HG02981 (cell line): ENCODE measurements around the gene ESR1.
"Not testable (repeated sequence)": the region's sequence is repeated elsewhere in the genome, so short reads cannot be mapped to it uniquely, and the experiment has no call there.

Experiments
- ATAC-seq: cut with Tn5 transposase; IDR thresholded peaks from one replicate; pipeline ENCODE4 v1.9.1; 2021; ENCODE audit warnings: mild to moderate bottlenecking, moderate library complexity; ENCODE audit not compliant: unreplicated experiment

The ESR1 gene

GRCh38 chr6:152123076-152123475, 315.6 kb downstream of the ESR1 start:
- ATAC-seq = no peak

DNA sequence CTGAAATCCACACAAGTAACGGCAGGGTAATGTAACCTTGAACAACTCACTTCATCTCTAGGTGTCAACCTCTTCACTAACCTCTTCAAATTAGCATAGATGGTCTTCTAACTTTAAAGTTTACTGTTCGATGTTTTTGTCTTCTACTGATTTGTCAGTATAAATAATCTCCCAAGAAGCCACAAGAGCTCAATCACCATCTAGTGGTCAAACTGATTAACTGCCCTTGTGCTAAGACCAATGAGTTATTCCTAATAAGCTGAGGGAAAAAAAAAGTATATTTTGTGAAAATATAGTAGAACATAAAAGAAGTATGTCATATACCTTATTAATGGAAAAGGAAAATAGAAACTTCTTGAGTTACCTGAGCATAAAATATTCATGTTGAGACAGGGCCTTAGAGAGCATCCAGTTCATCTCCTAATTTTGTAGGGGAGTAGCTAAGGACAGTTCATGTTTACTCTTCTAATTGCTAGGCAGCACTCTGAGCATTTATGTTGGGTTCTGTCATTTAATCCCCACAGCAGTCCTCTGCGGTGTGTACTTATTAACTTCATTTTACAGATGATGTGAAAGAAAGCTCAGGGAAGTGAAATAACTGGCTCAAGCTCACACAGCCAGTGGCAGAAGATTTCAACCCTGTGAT, 317.1 kb downstream of the ESR1 start:
- ATAC-seq = peak; percentile 58

DNA sequence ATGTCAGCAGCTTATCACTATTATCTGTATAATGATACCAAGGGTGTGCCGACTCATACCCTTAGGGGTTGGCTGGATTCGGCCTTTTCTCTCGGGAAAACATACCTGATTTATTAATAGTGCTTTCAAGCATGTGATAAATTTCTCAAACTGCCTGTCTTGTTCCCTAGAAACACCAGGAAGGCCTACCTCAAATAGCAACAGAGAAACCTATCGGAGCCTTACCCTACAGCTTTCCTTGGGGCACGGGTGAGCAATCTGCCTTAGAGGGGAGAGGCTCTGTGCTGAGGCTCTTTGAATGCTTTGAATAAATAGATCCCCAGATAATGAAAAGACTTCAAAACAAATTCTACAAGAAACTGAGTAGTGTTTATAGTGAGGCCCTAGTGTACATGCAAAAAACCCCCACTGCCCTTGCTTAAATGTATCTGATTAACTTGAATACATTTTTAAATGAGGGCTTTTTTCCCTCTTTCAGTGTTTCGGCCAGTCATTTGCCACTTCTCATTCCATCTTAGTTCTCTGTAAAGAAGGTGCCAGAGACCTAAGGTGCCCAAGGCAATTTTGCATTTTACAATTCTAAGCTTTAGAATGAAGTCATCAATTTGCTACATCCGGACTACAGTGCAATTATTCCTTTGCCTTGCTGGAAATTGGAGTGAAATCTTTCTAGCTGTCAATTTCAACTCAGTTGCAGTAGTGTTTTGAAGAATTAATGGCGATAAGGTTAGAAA, 320.1 kb downstream of the ESR1 start:
- no peak for ATAC-seq

DNA sequence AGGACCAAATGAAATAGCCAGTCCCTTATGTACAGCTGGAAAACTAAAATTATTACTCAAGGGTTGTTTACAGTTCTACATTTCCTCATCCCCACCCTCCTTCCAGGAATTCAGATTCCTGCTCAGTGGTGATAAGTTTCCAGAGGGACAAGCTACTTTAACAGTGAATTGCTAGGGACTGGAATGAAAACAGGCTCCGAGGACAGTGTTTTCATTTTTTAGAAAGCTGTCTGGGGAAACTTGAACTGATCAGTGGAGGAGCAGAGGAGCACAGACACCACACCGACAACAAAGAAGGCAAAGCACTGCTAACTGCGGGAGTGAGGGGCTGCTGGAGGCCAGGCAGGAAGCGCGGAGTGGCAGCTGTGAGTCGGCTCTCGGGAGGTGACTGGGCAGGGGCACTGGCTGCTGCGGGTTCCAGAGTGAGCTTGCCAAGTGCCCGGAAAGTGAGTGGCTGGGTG, 322.2 kb downstream of the ESR1 start:
- ATAC-seq = no peak

DNA sequence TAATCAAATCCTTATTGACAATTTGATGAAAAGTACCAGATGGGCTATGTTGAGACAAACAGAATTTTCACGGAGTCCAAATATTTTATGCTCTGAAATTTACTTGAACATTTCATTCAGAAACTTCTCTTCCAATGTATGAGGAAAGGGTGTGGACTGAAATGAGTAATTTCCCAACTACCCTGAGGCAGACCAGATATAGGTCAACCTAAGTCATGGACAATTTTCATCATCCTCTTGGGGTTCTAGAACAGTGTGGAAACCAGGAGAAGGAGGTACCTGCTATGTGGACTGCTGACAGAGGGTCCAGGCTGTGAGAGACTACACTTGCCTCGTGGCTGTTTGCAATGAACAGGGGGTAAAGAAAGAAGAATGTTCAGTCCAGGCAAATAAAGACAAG, 323.0 kb downstream of the ESR1 start:
- ATAC-seq = no peak

GRCh38 chr6:152135755-152136448, 328.4 kb downstream of the ESR1 start:
- no peak for ATAC-seq

DNA sequence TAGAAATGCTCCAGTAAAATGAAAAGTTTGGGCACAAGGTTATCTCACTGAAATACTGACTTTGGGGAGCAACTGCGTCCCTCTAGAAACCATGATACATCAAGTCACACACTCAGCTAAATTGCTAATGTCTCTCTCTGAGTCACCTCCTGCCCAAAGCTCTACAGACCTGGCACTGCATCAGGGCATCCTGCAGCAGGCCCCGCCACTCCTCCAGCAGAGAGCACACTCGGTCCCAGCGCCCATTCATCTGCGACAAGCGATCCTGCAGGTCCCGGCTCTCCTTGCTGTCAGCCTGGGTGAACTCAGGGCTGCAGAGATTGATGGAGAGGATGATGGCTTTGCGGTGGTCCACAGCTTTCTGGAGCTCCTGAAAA, 329.0 kb downstream of the ESR1 start:
- no peak for ATAC-seq

- ATAC-seq = not testable (repeated sequence)
Measured at GRCh38 chr6:152138344-152138743, 330.9 kb downstream of the ESR1 start.

DNA sequence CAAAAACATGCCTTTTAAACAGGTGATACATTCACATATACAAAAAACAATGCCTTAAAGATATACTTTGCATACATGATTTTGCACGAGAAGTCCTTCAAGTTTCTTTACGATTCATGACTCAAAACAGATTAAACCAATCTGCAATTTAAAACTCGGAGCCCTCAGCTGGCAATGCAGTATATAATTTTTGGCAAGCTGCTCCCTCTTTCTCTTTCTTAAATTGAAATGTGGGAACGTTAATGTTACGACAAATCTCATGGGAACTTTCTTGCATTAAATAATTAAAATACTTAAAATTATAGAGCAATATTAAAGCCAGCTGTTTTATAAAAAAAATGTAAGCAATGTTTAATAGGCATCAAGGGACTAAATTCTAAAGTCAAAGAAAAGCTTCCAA, 334.6 kb downstream of the ESR1 start:
- ATAC-seq = no peak

- no peak for ATAC-seq
Measured at GRCh38 chr6:152143359-152143758, 335.9 kb downstream of the ESR1 start.

DNA sequence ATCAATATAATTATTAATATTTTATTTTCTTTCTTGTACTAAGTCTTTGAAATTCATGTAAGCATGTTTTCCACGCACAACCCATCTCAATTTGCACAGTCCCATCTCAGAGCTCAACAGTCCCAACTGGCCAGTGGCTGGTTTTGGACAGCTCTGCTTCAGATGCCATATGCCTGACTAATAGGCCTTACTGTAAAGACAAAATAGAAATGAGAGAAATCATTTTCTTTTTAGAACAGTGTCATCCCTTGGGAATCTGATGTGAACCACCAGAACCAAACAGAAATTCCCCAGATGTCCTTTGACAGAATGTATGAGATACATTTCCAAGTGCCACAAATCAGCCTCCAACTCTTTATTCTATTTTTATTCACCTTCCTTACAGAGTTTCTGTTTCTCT, 338.9 kb downstream of the ESR1 start:
- ATAC-seq = no peak

DNA sequence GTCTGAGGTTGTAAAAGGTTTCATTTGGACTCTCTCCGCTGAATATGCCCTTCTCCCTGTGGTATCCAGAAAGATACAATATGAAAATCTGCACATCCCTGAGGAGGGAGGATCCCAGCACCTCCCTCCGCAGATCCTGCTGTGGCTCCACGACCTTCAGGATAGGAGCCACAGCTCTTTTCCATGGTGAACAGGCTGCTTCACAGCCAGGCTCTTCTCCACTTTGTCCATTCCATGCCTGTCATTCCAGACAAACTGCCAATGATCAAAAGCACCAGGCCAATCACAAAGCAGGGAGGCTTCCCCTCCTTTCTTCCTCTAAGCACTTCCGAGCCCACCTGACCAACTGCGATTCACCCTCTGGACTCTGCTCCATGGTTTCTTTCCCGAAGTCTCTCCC, 339.8 kb downstream of the ESR1 start:
- ATAC-seq = no peak

DNA sequence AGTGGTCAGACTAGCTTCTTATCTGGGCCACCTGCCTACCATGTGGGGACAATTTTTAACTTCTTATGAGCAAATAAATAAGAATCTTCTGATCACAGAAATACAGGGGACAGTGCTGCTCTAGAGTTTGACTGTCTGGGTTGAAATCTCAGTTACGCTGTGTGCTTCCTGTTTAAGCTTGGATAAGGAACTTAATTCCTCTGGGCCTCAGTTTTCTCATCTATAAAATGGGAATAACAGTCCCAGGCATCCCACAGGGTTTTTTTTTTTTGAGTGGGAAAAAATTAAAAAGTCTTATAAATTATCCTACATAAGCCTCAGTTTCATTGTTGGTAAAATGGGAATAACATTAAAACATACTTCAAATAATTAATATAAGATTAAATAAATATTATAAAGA, 340.9 kb downstream of the ESR1 start:
- no peak for ATAC-seq

- ATAC-seq = no peak
Measured at GRCh38 chr6:152150196-152150595, 342.7 kb downstream of the ESR1 start.

- ATAC-seq = no peak
Measured at GRCh38 chr6:152151920-152152319, 344.4 kb downstream of the ESR1 start.

- no peak for ATAC-seq
Measured at GRCh38 chr6:152154559-152155356, 347.3 kb downstream of the ESR1 start.

DNA sequence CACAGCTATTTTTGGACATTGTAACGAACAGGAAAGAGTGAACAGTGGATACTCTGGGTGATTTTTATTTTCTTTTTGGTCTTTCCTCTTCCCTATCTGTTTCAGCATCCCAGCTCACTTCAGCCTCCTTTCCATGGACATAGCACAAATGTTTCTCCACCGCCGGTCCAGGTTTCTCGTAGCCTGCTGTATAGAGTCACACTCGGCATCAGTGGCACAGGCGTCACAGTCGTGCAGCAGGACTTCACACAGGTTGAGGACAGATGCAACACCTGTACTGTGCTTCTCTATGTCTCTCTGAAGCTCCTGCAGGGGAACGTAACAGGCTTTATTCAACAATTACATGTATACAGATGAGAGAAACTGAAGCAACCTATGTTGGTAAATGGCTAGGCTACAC, 348.3 kb downstream of the ESR1 start:
- ATAC-seq = no peak

DNA sequence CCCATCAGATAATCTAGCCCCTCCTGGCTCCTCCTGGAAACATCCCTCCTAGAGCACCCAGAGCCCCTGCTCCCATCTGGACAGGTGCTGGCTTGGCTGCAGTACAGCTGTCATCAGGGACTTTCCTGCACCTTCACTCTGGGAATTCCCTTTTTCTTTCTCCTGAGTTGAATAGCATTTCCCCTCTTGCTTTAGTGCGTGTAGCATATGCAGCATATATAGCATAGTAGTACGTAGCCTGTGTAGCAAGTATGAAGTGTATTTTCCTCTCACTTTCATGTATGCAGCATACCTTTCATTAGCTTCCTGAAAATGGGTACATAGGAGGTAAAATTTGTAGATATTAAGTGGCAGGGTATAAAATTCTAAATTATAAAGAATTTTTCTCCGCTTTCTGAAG, 352.9 kb downstream of the ESR1 start:
- peak; percentile 92 for ATAC-seq

GRCh38 chr6:152161501-152161900, 354.0 kb downstream of the ESR1 start:
- ATAC-seq = no peak

DNA sequence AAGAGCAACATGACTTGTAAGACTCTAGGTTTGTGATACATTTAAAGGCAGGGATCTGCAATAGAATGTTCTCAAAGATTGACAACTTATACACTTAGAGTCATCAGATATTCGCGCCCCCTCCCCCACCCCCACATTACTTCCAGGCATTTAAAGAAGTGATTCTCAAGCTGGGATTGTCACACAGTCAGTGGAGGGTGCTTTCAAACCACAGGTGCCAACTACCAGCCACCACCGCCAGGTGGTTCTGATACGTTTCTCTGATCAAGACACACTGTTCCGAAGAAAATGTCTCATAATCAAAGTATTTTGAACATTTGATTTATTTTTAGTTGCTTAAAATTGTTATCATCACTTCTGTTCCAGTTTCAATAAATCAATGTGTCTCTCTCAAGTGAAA, 357.5 kb downstream of the ESR1 start:
- no peak for ATAC-seq

GRCh38 chr6:152166497-152166896, 359.0 kb downstream of the ESR1 start:
- no peak for ATAC-seq
